Measurements from ENCODE around the gene DPM3. TPM values are rescaled to one million over a fixed set of nuclear protein-coding genes. Genes with fewer than 3 reads are reported as not detected.

DPM3 gene
- total RNA-seq, 1 experiment from 2014 or later = 83.7 TPM

DNA sequence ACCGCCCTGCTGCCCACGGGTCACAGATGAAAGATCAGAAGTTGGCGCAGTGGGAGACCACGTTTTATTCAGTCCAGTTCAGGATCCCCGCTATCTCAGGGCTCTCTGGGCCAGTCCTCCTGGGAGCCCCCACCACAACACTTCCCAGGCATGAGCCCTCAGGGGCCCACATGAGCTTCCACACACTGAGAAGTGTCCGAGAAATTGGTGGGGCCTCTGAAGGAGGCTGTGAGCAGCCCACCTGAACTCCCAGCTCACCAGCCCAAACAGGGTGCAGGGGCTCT lies 45.4 kb upstream of the DPM3 start:
- CTCF ChIA-PET = no interaction called here
- intact Hi-C loops (cut with micrococcal nuclease; ENCODE audit: unreplicated experiment) = no loop called here

GRCh38 chr1:155184835-155185782 lies 44.8 kb upstream of the DPM3 start:
- Histone ChIP-seq H3K9me3 (ENCODE audit: insufficient read depth, low read depth) (no peaks in the 10 kb centered on the region), H3F3A (ENCODE audit: insufficient read depth, low read depth) (0 out of 2 replicates have a peak, but pooled peaks cover 5% of the 10 kb centered on the region), H4K20me1 (ENCODE audit: insufficient read depth) (no peaks in the 10 kb centered on the region), H2AFZ (no peak overlapping the region), H3K27me3 (ENCODE audit: insufficient read depth, low read depth) (no peaks in the 10 kb centered on the region), H3K27ac (no peak overlapping the region), H3K79me2 (ENCODE audit: low read depth) (no peaks in the 10 kb centered on the region), H3K36me3 (ENCODE audit: low read depth) (no peaks in the 10 kb centered on the region), H3K4me3 (no peak overlapping the region), H3K9me2 (ENCODE audit: insufficient read depth) (no peaks in the 10 kb centered on the region), H3K4me1 (replicated peaks; ENCODE audit: insufficient read depth) (peaks cover 8% of the 10 kb centered on the region; the same call in 1 of the 2 replicates), H3K4me2 (no peak overlapping the region)
- no peak for TF ChIP-seq CTCF (conservative IDR thresholded peaks at IDR 0.05)
- ChIA-PET POLR2A (ENCODE audit: unreplicated experiment) (interaction anchor here (0.6 kb wide), 3 partner anchors 9 to 835 kb away, joined by 5 to 8 read pairs (median 7); no protein-coding TSS in a partner anchor), CTCF (interaction anchor here (1.1 kb wide), 1 partner anchor 8 kb away, joined by 3 read pairs; no protein-coding TSS in a partner anchor)
- intact Hi-C loops (cut with micrococcal nuclease; ENCODE audit: unreplicated experiment) = no loop called here
- DNase-seq = peak; percentile 41 to 56
- no TSS peak for BruUV-seq (replicated peaks)

More for the DNA sequence above, 45.4 kb upstream of the DPM3 start:
- Histone ChIP-seq H3K4me2 (no peak overlapping the region), H3K27ac (no peak overlapping the region), H3K79me2 (ENCODE audit: low read depth) (no peaks in the 10 kb centered on the region), H3K9me3 (ENCODE audit: insufficient read depth, low read depth) (no peaks in the 10 kb centered on the region), H3K27me3 (ENCODE audit: insufficient read depth, low read depth) (no peaks in the 10 kb centered on the region), H3K9me2 (ENCODE audit: insufficient read depth) (no peaks in the 10 kb centered on the region), H3K4me1 (replicated peaks; ENCODE audit: insufficient read depth) (peaks cover 8% of the 10 kb centered on the region; the same call in 1 of the 2 replicates), H4K20me1 (ENCODE audit: insufficient read depth) (no peaks in the 10 kb centered on the region), H3K36me3 (ENCODE audit: low read depth) (no peaks in the 10 kb centered on the region), H3K4me3 (no peak overlapping the region), H3F3A (ENCODE audit: insufficient read depth, low read depth) (0 out of 2 replicates have a peak, but pooled peaks cover 5% of the 10 kb centered on the region), H2AFZ (no peak overlapping the region)
- DNase-seq = no peak
- POLR2A ChIA-PET (ENCODE audit: unreplicated experiment) = interaction anchor here (0.6 kb wide), 1 partner anchor 836 kb away, joined by 8 read pairs; no protein-coding TSS in a partner anchor
- BruUV-seq (replicated peaks) = no TSS peak
- TF ChIP-seq EZH2 (IDR thresholded peaks at IDR 0.05; ENCODE audit: low read depth) = no peak
- TF ChIP-seq CTCF (conservative IDR thresholded peaks at IDR 0.05) = no peak

DNA sequence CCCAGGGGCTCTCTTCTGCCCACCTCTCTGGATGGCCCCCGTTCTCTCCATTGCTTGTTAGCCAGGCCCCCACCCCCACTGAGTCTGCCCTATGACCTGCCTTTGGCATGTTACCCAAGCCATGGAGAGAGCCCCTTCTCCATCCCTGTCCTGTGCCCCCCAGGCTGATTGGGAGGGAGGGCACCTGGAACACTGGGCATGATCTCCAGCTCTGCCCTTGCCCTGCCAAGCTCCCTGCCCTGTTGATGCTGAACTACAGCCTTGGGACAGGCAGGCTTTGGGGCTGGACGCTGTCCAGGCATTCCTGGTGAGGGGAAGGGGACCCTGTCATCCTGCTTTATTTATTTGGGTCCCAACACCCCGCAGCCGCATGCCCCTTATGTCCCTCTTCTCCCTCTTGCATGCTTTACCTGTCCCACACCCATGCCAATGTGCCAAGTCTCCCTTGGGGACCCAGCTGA lies 44.0 kb upstream of the DPM3 start:
- Histone ChIP-seq H3K27me3 (ENCODE audit: insufficient read depth, low read depth) (no peaks in the 10 kb centered on the region), H4K20me1 (ENCODE audit: insufficient read depth) (no peaks in the 10 kb centered on the region), H3K4me3 (no peak overlapping the region), H3K79me2 (ENCODE audit: low read depth) (no peaks in the 10 kb centered on the region), H2AFZ (no peak overlapping the region), H3K4me1 (replicated peaks; ENCODE audit: insufficient read depth) (peaks cover 8% of the 10 kb centered on the region; the same call in 1 of the 2 replicates), H3K9me3 (ENCODE audit: insufficient read depth, low read depth) (no peaks in the 10 kb centered on the region), H3K9me2 (ENCODE audit: insufficient read depth) (no peaks in the 10 kb centered on the region), H3K27ac (no peak overlapping the region), H3F3A (ENCODE audit: insufficient read depth, low read depth) (0 out of 2 replicates have a peak, but pooled peaks cover 5% of the 10 kb centered on the region), H3K4me2 (no peak overlapping the region), H3K36me3 (ENCODE audit: low read depth) (no peaks in the 10 kb centered on the region)
- no peak for DNase-seq
- intact Hi-C loops (cut with micrococcal nuclease; ENCODE audit: unreplicated experiment) = no loop called here
- ChIA-PET CTCF (interaction anchor here (1.1 kb wide), 1 partner anchor 9 kb away, joined by 3 read pairs; no protein-coding TSS in a partner anchor), POLR2A (ENCODE audit: unreplicated experiment) (interaction anchor here (0.6 kb wide), 1 partner anchor 132 kb away, joined by 5 read pairs; no protein-coding TSS in a partner anchor)
- no TSS peak for BruUV-seq (replicated peaks)
- TF ChIP-seq EZH2 (IDR thresholded peaks at IDR 0.05; ENCODE audit: low read depth) (no peak), CTCF (conservative IDR thresholded peaks at IDR 0.05) (no peak)
